Activated CD8-positive, alpha-beta memory T cell treated with anti-CD3 and anti-CD28 coated beads for 4 hours (primary cell): ENCODE data around the gene IL1RAPL1.
"Not testable (repeated sequence)": the region's sequence is repeated elsewhere in the genome, so short reads cannot be mapped to it uniquely, and the experiment has no call there.

Source experiments
- DNase-seq, 2 donors: peaks; one replicate each; pipeline ENCODE4 v3.0.0-alpha.2; 2020; ENCODE audit warnings: low read depth in 2 of 2

Gene IL1RAPL1

DNA sequence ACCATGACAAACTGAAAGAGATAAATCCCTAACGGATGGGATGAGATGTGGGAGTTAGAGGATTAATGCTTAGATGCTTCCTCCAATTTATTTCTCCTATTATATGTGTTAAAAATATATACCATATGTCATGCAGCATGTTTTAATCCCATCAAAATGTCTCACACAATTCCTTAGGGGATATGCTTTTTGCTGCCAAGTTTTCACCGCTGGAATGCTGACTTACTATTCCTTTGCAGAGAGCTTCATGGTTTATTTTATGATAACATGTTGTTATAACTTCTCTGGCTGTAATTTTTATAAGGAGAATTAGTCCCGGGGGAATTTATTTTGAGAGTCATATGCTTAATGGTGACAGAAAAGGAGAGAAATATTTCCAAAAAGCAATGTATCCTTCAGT lies 670.3 kb downstream of the IL1RAPL1 start:
- no peak for DNase-seq

DNA sequence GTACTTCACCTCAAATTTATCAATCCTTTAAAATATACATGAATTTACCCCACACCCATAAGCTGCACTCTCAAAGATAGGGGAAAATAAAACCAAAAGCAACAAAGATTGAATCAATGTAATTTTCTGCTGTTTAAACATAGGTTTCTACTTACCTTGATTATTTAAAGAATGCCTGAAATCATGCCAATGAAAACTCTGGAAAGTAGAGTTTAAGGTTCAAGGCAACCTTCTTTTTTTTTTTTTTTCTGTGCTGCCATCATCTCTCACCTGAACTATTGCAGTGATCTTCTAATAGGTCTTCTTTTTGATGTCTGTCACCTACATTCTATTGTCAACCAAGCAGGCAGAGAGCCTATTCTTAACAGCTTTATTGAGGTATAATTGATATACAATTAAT lies 682.1 kb downstream of the IL1RAPL1 start:
- DNase-seq: no peak

DNA sequence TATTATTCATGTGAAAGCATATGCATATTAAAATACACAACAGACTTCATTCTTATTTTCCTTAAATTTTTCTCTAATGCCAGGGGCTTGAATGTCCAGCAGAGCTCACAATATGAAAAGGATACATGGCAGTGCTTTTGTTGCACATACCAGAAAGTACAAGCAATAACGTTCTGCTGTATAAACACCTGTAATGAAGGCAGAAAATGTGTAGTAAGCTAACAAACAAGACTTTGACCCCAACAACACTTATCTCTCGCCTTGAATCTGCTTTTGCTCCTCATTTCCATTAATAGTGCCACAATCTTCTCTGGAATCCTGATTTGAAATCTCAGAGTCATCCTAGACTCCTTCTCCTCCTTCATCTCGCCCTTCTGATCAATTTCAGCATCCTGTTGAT lies 687.3 kb downstream of the IL1RAPL1 start:
- DNase-seq: no peak

DNA sequence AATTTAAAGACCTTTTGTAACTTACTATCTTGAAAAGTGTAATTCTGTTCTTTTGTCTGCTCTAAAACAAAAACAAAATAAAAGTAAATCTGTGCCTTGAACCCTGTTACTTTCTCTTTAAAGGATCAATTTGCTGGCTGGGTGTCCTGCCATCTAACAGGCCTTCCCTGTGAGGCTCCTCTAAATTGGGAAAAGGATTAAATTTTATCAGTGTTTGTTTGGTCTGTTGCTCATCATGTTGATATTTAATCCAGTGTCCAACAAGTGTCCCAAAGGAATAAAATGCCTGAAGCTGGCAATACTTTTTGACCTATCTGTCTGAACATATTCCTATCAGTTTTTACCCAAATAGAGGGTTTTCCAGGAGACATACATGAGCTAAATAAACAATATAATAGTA lies 688.7 kb downstream of the IL1RAPL1 start:
- DNase-seq: no peak

DNA sequence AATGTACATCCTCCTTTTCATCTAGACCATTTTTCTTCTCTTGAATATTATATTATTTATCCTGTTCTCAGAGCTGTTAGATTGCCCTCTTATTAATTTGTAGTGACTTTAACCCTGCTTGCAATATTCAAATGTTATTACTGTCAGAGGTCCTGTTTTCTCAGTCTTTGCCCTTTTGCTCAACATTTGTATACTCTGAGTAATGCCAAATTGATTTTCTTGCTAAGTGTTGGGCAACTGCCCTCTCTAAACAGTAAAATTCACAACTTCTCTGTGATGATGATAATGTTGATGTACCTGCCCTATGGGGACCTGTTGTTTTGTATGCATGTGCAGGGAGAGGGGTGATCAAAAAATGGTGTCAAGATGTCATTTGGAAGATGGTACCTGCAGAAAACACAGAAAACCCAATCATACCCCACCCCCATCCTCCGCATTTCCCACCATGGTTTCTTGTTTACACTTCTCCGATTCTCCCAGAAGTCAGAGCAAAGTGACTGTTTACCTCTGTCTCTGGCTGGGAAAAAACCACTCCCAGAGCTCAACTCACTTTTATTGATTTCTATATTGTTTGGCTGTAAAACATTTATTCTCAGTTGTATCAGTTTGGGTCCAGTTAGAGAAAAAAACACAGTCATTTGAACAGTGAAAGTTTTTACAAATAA lies 694.0 kb downstream of the IL1RAPL1 start:
- no peak for DNase-seq

DNA sequence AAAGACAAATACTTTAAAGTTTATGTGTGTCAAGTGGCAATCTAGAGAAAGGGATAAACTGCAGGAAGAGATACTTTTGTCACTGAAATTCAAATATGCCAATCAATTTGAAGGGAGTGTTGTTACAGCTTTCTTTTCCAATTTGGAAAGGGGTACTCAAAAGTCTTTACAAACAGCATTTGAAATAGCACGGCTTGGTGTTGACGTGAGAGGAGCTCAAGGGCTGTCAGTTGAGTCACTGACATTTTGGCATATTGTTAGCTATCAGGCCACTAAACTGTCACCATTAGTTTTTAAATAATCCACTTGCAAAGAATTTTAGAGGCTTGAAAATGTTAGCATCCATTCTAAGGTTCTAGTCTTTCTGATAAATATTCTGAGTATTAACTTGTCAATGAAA lies 698.4 kb downstream of the IL1RAPL1 start:
- no peak for DNase-seq

DNA sequence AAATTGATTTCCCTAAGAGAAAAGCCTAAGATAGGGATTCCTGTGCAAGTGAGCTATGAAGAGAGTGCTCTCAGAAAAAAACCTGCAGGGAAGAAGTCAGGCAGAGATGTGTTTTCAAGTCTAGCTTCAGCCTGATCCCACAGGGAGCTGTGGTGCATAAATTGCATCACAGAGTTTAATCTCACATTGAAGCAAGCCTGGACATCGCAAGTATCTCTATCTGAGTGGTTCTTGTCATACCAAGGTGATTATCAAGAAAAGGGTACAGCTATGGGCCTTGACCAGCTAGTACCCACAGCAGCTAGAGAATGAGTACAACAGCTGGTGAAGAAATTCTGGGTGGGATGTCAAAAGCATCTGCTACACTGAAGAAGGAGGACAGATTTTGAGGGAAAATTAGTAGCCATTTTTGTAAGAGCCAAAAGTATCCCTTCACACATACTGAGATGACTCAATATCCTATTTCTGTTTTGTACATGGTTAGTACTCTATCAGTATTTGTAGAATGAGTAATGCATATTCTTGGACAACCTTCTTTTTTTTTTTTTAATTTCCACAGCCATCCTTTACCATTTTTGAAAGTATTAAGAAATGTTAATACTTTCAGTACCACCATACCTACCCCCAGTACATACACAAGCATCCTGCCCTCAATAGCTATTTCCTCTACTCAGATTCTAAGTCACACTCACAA lies 708.9 kb downstream of the IL1RAPL1 start:
- no peak for DNase-seq

DNA sequence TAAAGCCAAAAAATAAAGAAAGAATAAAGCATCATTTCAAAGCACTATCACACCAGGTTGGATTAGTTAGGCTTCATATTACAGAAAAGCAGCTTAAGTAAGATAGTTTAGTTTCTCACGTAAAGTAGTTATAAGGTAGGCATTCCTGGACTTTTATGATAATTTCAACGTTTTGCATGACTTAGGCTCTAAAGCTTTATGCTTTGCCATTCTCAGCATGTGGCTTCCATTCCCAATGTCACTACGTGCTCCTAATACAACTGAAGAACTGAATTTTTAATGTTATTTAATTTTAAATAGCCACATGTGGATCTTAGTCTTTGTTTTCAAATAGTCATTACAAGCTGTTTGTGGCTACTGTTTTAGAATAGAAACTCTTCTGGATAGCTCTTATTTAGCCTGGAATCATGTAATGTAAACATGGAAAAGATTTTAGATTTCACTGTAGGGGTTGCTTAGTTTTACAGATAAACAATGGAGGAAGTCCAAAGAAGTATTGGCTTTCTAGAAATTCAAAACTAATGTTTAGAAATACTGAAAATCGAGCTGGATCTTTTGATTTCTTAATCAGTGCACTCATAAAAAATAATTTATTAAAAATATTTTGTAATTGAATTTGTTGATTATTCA lies 710.0 kb downstream of the IL1RAPL1 start:
- no peak for DNase-seq

DNA sequence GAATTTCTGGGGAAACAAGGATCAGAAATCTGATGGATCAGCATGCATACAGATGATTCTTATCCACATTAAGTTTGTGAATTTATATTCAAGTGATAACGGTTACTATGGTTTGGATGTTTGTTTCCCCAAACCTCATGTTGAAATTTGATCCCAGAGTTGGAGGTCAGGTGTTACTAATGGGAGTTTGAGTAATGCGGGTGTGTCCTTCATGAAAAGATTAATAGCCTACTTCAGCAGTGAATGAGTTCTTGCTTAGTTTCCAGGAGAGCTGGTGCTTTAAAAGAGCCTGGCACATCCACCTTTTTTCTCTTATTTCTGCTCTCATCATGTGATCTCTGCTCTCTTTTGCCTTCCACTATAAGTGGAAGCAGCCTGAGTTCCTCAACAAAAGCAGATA lies 712.4 kb downstream of the IL1RAPL1 start:
- DNase-seq: no peak

DNA sequence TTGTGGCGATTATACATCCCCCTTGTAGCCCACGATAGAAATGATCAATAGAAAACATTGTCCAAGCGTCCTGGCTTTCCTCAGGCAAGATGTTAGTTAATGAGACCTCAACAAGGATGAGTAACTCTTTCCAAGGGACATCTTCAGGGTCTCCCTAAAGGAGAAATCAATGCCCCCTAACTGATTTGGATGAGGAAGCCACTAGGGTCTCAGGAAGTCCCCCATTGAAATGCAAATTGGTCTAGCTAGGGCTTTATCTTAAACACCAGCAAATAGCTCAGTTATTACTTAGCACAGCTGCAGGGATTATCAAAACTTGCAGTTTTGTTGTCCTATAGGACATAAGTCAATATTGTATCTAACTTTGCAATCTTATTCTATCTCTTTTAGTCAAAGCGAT lies 721.5 kb downstream of the IL1RAPL1 start:
- DNase-seq: no peak

DNA sequence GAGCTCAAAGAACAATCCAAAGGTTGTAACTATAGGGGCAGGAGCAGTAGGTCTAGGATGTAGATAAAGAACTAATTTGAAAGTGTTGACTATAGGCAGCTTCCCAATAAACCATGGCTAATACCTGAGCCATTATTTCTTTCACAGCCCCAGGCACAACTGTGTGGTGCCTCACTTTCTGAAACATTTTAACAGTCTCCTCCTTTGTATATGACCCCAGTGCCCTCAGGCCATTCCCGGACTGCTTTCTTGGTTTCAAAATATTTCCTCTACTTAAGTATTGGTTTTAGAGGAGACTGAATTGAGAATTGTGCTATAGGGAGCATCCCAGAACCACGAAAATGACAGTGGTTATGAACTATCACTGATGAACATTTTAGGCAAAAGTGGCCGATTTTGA lies 728.7 kb downstream of the IL1RAPL1 start:
- no peak for DNase-seq

DNA sequence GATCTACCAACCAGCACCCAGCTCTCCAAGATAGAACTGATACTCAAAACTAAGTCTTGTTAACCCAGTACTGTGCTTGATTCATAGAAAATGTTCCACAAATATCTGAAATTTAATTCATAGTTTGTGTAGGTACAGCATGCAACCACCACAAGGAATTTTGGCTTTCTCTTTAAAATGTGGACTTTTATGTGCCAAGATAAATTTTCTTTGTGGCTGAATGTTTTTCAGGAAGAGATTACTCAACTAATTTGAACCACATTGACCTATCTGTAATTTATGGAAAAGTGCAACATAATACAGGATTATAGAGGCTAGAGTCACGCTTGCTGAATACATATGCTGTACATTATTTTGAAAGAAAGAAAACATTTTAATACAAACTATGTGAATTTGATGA lies 730.8 kb downstream of the IL1RAPL1 start:
- no peak for DNase-seq

DNA sequence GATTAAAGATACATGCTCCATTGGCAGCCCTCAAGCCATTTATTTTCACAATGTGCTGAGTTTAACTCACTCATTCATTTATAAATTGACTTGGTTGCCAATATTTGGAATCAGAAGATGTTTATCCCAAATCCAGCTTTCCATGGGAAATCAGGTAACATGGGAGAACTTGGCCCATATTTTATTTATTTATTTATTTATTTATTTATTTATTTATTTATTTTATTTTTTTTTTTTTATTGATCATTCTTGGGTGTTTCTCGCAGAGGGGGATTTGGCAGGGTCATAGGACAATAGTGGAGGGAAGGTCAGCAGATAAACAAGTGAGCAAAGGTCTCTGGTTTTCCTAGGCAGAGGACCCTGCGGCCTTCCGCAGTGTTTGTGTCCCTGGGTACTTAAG lies 745.2 kb downstream of the IL1RAPL1 start:
- not testable (repeated sequence) for DNase-seq

DNA sequence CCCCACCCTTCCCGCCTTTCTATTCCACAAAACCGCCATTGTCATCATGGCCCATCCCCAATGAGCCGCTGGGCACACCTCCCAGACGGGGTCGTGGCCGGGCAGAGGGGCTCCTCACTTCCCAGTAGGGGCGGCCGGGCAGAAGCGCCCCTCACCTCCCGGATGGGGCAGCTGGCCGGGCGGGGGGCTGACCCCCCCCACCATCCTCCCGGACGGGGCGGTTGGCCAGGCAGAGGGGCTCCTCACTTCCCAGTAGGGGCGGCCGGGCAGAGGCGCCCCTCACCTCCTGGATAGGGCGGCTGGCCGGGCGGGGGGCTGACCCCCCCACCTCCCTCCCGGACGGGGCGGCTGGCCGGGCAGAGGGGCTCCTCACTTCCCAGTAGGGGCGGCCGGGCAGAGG lies 745.8 kb downstream of the IL1RAPL1 start:
- DNase-seq: not testable (repeated sequence)

DNA sequence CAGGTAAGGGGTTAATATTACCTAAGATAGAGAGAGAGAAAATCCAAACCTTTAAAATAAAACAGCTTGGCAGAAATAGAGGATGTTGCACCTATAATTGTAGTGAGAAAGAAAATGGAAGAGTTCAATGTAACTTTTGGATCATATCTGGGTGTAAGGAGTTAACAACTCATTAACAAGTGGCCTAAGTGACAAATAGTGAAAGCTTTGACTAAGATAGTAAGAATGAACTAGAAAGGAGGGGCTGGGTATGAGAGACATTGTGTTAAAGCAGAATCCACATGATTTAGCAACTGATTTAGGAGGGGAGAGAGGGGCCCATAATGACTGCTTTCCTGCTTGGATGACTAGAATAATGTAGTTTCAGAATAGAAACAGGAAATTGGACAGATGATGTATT lies 761.0 kb downstream of the IL1RAPL1 start:
- no peak for DNase-seq

DNA sequence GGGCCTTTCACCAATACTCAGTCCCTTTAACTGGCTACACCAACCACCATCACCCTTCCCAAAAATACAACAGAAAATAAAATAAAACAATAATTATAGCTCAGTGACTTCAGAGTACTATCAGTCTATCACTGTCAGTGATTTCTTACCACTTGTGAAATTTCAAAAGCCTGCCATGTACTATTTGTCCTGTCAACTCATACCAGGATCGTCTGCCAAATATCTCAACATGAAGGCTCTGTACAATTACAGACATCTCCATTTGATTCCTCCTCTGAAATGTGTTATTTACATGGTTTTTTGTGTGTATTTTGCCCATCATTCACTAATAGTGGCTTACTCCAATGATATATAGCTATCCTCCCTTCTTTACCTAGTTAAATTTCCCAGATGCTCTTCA lies 772.0 kb downstream of the IL1RAPL1 start:
- no peak for DNase-seq

DNA sequence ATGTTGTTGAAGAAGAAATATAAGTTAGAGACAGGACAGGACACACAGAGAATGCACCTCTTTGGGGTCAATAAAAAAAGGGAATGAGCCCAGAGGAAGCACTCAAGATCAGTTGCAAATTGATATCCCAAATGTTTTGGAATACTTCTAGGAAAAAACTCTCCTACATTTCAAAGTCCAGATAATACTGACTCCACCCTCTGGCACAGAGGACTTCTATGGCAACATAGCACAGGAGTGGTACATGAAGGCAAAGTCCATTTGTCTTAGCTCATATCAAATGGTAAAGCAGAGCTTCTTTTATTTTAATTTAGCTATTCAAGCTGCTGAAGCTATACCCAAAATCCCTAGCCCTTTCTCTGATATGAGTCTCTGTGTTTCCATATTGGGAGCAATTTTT lies 787.5 kb downstream of the IL1RAPL1 start:
- DNase-seq: not testable (repeated sequence)

DNA sequence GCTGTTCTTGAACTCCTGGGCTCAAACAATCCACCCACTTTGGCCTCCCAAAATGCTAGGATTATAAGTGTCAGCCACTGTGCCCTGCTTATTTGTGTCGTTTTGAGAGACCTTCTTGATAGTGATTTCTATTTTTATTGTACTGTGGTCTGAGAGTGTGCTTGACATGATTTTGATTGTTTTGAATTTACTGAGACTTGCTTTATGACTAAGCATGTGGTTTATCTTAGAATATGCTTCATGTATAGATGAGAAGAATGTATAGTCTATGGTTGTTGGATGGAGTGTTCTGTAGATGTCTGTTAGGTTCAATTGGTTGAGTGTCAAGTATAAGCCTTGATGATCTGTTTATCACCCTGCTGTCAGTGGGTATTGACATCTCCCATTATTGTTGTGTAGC lies 789.3 kb downstream of the IL1RAPL1 start:
- no peak for DNase-seq

DNA sequence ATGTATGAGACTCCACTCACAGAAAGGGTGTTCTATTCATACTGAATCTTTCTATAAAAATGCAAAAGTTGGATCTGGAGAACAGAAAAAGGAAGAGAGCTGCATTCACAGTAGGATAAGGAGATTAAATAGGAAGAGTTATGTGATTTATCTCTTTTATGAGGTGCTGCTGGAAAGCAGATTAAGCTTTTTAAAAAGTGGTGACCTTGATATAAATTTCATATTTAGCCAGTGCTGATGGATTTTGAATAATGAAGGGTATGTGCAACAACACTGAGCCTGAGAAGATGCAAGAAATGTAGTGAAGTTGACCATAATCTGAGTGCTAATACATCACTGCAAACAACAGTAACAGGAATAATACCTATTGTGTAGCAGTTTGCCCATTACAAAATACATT lies 795.6 kb downstream of the IL1RAPL1 start:
- DNase-seq: no peak

DNA sequence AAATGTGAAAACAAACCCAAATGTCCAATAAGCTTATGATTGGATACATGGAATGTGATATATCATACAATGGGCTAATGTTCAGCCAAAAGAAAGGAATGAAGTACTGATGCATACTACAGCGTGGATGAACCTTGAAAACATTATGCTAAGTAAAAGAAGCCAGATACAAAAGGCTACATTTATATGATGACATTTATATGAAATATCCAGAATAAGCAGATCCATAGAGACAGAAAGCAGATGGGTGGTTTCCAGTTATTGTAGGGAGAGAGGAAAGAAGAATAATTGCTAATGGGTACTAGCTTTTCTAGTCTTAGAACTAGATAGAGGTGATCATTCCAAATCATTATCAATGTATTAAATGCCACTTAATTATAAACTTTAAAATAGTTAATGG lies 801.3 kb downstream of the IL1RAPL1 start:
- no peak for DNase-seq

DNA sequence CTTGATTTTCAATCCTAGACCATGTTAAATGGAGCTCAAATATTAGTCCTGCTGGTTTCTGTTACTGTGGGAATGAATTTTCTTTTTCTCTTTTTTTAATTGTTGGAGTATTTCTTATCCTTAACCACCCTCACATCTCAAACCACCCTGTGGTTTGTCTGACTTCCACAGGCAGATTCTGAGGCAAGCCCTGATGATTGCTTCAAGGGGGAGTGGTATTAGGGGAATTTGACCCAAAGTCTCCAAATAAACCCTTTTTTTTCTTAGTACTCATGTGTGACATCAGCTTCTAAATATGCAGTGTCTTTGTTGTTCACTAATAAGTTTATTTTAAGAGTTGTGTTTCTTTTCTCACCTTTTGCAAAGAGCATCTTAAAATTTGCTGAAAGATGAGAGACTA lies 810.3 kb downstream of the IL1RAPL1 start:
- DNase-seq: no peak

DNA sequence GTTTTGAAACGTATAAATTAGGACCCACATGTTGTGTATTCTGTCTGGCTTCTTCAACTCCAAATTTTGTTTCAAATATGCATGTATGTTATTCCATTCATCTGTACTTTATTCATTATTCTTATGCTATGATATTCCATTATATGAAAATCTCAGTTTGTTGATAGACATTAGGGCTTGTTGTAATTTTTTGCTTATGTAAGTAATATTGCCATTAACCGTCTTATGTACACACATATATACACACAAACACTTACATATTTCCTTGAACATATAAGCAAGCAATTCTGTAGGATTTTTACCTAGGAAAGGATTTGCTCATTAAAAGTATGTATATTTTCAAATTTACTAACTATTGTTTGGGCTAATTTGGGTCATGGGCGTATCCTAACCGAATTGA lies 820.1 kb downstream of the IL1RAPL1 start:
- DNase-seq: no peak

DNA sequence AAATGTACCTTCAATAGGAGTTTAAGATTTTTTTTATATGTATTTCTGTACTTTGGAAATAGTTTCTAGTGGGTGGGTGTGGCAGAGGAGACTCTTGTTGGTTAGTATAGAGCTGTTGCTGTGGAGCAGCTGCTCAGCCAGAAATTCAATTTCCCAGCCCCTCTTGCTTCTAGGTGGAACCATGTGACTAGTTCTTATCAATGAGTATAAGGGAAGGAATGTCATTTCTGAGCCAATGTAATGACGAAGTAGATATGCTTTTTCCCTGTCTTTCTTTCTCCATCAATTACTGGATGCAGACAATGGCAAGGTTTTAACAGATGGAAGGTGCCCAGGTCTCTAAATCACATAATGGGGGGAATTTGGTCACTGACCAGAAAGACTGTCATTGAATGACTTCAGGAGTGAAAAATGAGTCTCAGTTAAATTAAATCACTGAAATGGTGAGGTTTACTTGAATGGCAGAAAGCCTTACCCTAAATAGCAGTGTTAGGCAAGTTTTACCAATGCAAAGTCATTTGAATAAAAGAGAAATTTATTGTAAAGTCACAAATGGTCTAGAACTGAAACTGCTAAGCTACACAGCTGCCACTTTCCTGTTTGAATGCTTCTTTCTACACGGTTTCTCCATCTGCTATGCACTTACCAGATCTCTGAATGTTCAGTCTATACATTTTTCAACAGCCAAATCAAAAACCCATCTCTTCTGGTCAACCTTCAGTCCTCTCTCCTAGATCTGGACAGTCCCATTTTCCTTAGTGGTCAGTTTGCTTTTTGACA lies 832.7 kb downstream of the IL1RAPL1 start:
- no peak for DNase-seq
